K562 (cell line): ENCODE data around the gene IL4R. TPM values are rescaled to one million over a fixed set of nuclear protein-coding genes. Genes with fewer than 3 reads are reported as not detected.

Source experiments
- ATAC-seq: fragments of 200-7000 bp; cut with Tn5 transposase; 3 replicates; pipeline ENCODE4 v1.9.1; 2020; ENCODE audit warnings: moderate library complexity
- BruUV-seq: library from RNA; stranded (reverse); fragments of 400-500 nt; replicated peaks from 2 replicates; lab custom pipeline; 2021; lab: Mats Ljungman, UMichigan
- CTCF ChIA-PET: fragments of 300-600 bp; formaldehyde crosslinking; extraction: SDS; loops from one replicate; lab custom pipeline; 2021; ENCODE audit warnings: low intra/inter-chr PET ratio; lab: Yijun Ruan, JAX
- POLR2A ChIA-PET: fragments of 300-600, 350-650 bp; sonication (Branson Sonifier 250); formaldehyde crosslinking; extraction: SDS; loops from one replicate; lab custom pipeline; 2021; ENCODE audit warnings: antibody characterized with exemption, inconsistent platforms; lab: Yijun Ruan, JAX
- DNase-seq, 4 experiments: peaks; one replicate each; pipeline versions ENCODE4 v3.0.0 to v3.0.0-alpha.2; 2011 to 2018; ENCODE audit warnings: low spot score in 3 of 4, mixed read lengths in 3 of 4; ENCODE audit errors: extremely low read depth in 1 of 4
- FAIRE-seq: peaks from 2 replicates; lab custom pipeline; 2011; peaks lifted over from hg19 to GRCh38; lab: Jason Lieb, UNC
- H2AFZ ChIP-seq: 2 replicates; pipeline ENCODE4 v1.6.0; 2011; ENCODE audit warnings: low read depth, low read length, control low read depth, inconsistent platforms
- H3K27ac ChIP-seq: fragments of 200-600 bp; 3 replicates; pipeline ENCODE4 v1.8.0; 2011; ENCODE audit warnings: low read depth, mild to moderate bottlenecking, control low read depth, inconsistent platforms, low read length, moderate library complexity, mixed read lengths; ENCODE audit errors: extremely low read depth
- H3K27me3 ChIP-seq, 2 experiments: fragments of 300-600 bp in 1 of 2; 2 replicates in 1 of 2; 3 replicates in 1 of 2; pipeline versions ENCODE4 v1.6.0 to v1.8.0; 2011; ENCODE audit warnings: inconsistent platforms in 2 of 2, low read length in 2 of 2, mild to moderate bottlenecking in 1 of 2, mixed read lengths in 1 of 2, moderate library complexity in 1 of 2; ENCODE audit not compliant: control insufficient read depth in 2 of 2, insufficient read depth in 2 of 2
- H3K36me3 ChIP-seq: fragments of 300-600 bp; 3 replicates; pipeline ENCODE4 v1.8.0; 2011; ENCODE audit warnings: mild to moderate bottlenecking, low read length, inconsistent platforms; ENCODE audit not compliant: control insufficient read depth, insufficient read depth
- H3K4me1 ChIP-seq, 2 experiments: fragments of 200-600 bp in 1 of 2; replicated peaks in 1 of 2; 2 replicates in 1 of 2; 3 replicates in 1 of 2; pipeline versions ENCODE4 v1.5.1 to v1.8.0; 2011; ENCODE audit warnings: inconsistent platforms in 2 of 2, low read length in 2 of 2, mild to moderate bottlenecking in 1 of 2, mixed read lengths in 1 of 2, moderate library complexity in 1 of 2; ENCODE audit not compliant: control insufficient read depth in 2 of 2, insufficient read depth in 2 of 2
- H3K4me2 ChIP-seq: 2 replicates; pipeline ENCODE4 v1.6.1; 2011; ENCODE audit warnings: low read length, control low read depth, inconsistent platforms, mixed read lengths; ENCODE audit not compliant: insufficient read depth
- H3K4me3 ChIP-seq: fragments of 200-600 bp; sonication (generic), shearing (Covaris generic); 2 replicates; pipeline ENCODE4 v1.5.1; 2016; ENCODE audit warnings: control low read depth, inconsistent platforms
- H3K79me2 ChIP-seq: fragments of 200-600 bp; 3 replicates; pipeline ENCODE4 v1.8.0; 2011; ENCODE audit warnings: low read length, inconsistent platforms; ENCODE audit not compliant: control insufficient read depth, insufficient read depth
- H3K9ac ChIP-seq, 2 experiments: 2 replicates each; pipeline versions ENCODE4 v1.6.0 to v1.6.1; 2011; ENCODE audit warnings: low read depth in 2 of 2, low read length in 2 of 2, control low read depth in 1 of 2, inconsistent platforms in 1 of 2, mild to moderate bottlenecking in 1 of 2, mixed read lengths in 1 of 2; ENCODE audit not compliant: insufficient read depth in 1 of 2
- H3K9me1 ChIP-seq: one replicate; pipeline ENCODE4 v1.6.0; 2011; ENCODE audit warnings: inconsistent platforms, mild to moderate bottlenecking, low read length, moderate library complexity; ENCODE audit not compliant: control insufficient read depth, insufficient read depth
- H3K9me3 ChIP-seq: replicated peaks from 2 replicates; pipeline ENCODE4 v1.5.1; 2011; ENCODE audit warnings: low read depth, low read length, inconsistent platforms; ENCODE audit not compliant: control insufficient read depth, insufficient read depth
- H4K20me1 ChIP-seq: replicated peaks from 2 replicates; pipeline ENCODE4 v1.6.1; 2011; ENCODE audit warnings: low read length, inconsistent platforms, mixed read lengths; ENCODE audit not compliant: control insufficient read depth, insufficient read depth
- SMARCA4 ChIP-seq: fragments of 450-650 bp; IDR thresholded peaks from 2 replicates; pipeline ENCODE4 v1.6.1; 2016
- TRIM28 ChIP-seq: fragments of 450-650 bp; IDR thresholded peaks from 2 replicates; pipeline ENCODE4 v1.6.1; 2017
- ZC3H4 ChIP-seq: sonication (generic); formaldehyde crosslinking; IDR thresholded peaks from 2 replicates; pipeline ENCODE4 v1.9.0; 2021; ENCODE audit warnings: missing genetic modification reagents, borderline replicate concordance
- ZNF24 ChIP-seq: fragments of 450-650 bp; IDR thresholded peaks from 2 replicates; pipeline ENCODE4 v1.6.1; 2016
- WGBS: fragments of 100-300 bp; shearing (Covaris generic); methylation state at CpG from one replicate; pipeline ENCODE4 v1.1.6; 2016; ENCODE audit warnings: low coverage, mixed read lengths; ENCODE audit not compliant: insufficient coverage; ENCODE audit errors: missing lambda C conversion rate; 5-methylcytosine and 5-hydroxymethylcytosine counted together
- in situ Hi-C: fragments of 300-500 bp; cut with MboI; formaldehyde crosslinking; loops from 4 replicates; pipeline ENCODE4 v1.15.0; 2018; ENCODE audit warnings: inconsistent platforms, mixed read lengths
- intact Hi-C: fragments of 100-400 bp; cut with micrococcal nuclease; formaldehyde crosslinking; loops from 2 replicates; pipeline ENCODE4 v1.14.2; 2022
- polyA plus RNA-seq, 8 experiments: library from polyadenylated mRNA; depleted of rRNA in 4 of 8; stranded (reverse) in 5 of 8; unstranded in 3 of 8; fragments of >200 nt; fragmentation: Nextera tagmentation in 2 of 8; fragmentation: Illumina TruSeq in 1 of 8; extraction: Ambion mirVana in 2 of 8; extraction: Trizol in 1 of 8; gene quantifications; 2 replicates each; pipeline versions ENCODE4 v1.2.1 to v1.2.3, GENCODE V29; 2011 to 2014; ENCODE audit warnings: inconsistent platforms in 1 of 8, missing spikeins in 1 of 8
- total RNA-seq, 7 experiments: library from RNA; depleted of rRNA in 6 of 7; stranded (reverse); fragments of >200 nt in 6 of 7; fragmentation: Illumina TruSeq in 2 of 7; extraction: Trizol in 2 of 7; gene quantifications; 2 replicates each; pipeline versions ENCODE4 v1.2.1 to v1.2.3, GENCODE V29; 2011 to 2021; ENCODE audit warnings: low replicate concordance in 1 of 7

The IL4R gene
- total and polyA plus RNA-seq, 9 of the 15 experiments (the other 6 are each of a cell fraction or from before 2014, with no cell fraction given) = 0.17 to 5.8 (median 3.3) TPM

DNA sequence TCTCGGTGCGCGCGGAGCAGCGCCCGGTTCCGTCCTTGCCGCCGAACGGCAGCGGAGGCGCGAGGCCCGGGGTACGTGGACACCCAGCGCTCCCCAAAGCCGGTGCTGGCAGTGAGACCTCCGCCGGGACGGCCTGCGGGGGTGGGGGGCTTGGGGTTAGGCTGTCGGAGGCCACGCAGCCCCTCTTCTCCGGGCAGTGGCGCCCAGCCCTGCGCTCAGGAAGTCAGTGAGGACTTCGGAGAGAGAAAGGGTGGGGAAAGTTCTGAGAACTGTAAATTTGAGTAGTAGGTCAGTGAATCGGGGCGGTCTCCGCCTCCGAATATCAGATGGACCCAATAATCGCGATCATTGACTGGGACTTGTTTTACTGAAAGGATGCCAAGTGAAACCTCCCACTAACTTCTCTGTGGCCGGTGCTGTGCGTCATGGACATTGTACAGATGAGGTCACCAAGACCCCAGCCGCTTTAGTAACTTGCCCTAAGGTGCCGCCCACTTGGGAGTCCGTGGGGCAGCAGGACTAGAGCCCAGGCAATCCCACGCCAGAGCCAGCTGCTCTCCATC lies 468 bp downstream of the IL4R start (continued):
- TF ChIP-seq ZC3H4 = no peak

DNA sequence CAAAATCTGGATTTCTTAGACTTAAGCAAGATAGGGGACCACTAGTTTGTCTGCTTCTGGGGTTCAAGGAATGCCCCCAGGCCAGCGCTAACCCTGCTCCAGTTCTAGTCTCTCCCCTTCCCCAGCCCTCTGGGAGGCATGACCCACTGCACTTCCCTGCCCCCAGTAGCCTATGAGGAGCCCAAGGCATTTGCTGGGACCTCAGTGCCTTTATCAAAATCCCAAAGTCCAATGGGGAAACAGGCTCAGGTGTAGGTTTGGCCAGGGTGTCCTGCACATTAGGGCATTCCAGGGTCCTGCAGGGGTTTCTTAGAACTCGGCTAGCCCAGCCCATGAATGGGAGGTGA lies 1.2 kb downstream of the IL4R start:
- no peak overlapping the region for H3K9ac ChIP-seq
- no peaks in the 10 kb centered on the region for H3K79me2 ChIP-seq
- no peaks in the 10 kb centered on the region for H3K9me3 ChIP-seq
- intact Hi-C loops (no loop called here), in situ Hi-C loops (no loop called here)
- no peak overlapping the region for H3K4me3 ChIP-seq
- WGBS = 30% methylated on average over 2 of the region's 2 CpGs
- H3K27ac ChIP-seq = no peak overlapping the region
- BruUV-seq = no TSS peak
- POLR2A ChIA-PET = no interaction called here
- H4K20me1 ChIP-seq = peaks cover 7% of the 10 kb centered on the region; the same call in 1 of the 2 replicates
- H3K9me1 ChIP-seq = no peaks in the 10 kb centered on the region
- no peak for FAIRE-seq
- H3K27me3 ChIP-seq = peaks cover 20 to 54% of the 10 kb centered on the region in 2 experiments; a peak in 4 of 5 replicates
- no peak for DNase-seq
- H3K36me3 ChIP-seq = no peaks in the 10 kb centered on the region
- no peak for ATAC-seq
- H3K4me2 ChIP-seq = no peak overlapping the region
- CTCF ChIA-PET = no interaction called here
- H3K4me1 ChIP-seq = peaks cover 4 to 14% of the 10 kb centered on the region in 2 experiments; a peak in 4 of 5 replicates
- no peak overlapping the region for H2AFZ ChIP-seq
- no peak for TF ChIP-seq SMARCA4
- no peak for TF ChIP-seq ZNF24
- no peak for TF ChIP-seq TRIM28
